HG03064 (cell line): ENCODE measurements around the gene MAPK6.
"Not testable (repeated sequence)": the region's sequence is repeated elsewhere in the genome, so short reads cannot be mapped to it uniquely, and the experiment has no call there.

Experiments used
- ATAC-seq: cut with Tn5 transposase; IDR thresholded peaks from one replicate; pipeline ENCODE4 v1.9.1; 2021; ENCODE audit warnings: low read depth; ENCODE audit not compliant: unreplicated experiment

MAPK6 gene

DNA sequence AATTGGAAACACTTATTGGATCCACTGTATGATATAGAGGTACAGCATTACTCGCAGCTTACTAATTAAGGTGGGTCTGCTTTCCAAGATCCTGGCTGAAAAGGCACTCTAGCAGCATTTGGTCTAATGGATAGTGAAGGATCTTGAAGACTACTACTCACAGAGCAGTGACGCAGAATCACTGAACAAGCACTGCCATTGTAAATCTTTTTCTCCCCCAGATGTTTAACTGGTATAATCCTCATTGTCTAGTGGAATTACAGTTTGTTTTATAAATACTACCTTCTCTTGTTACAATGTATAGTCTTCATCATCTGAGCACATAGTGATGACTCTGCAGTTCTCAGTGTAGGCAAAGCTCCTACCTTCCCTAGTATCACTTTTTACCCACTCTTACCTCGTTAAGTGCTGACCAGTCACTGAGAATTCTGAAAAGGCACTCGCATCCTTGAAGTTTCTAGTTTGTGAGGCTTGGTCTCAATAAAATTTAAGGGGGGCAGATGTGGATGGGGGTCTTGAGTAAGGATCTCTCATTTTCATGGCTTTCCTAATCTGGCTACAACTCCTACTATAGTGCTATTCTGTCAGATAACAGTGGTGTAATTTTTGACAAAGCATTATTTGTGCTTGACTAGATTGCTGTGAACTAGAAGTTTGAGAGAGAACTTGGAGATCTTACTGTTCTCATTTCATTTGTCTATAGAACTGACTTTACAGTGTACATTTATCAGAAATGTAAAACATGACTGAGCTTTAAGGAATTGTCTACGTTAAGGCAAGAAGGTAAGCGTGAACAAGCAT lies 23.2 kb downstream of the MAPK6 start:
- no peak for ATAC-seq

GRCh38 chr15:52045795-52046298 lies 26.8 kb downstream of the MAPK6 start:
- not testable (repeated sequence) for ATAC-seq

GRCh38 chr15:52046552-52046951 lies 27.5 kb downstream of the MAPK6 start:
- not testable (repeated sequence) for ATAC-seq

GRCh38 chr15:52050416-52050815 lies 31.4 kb downstream of the MAPK6 start:
- no peak for ATAC-seq

DNA sequence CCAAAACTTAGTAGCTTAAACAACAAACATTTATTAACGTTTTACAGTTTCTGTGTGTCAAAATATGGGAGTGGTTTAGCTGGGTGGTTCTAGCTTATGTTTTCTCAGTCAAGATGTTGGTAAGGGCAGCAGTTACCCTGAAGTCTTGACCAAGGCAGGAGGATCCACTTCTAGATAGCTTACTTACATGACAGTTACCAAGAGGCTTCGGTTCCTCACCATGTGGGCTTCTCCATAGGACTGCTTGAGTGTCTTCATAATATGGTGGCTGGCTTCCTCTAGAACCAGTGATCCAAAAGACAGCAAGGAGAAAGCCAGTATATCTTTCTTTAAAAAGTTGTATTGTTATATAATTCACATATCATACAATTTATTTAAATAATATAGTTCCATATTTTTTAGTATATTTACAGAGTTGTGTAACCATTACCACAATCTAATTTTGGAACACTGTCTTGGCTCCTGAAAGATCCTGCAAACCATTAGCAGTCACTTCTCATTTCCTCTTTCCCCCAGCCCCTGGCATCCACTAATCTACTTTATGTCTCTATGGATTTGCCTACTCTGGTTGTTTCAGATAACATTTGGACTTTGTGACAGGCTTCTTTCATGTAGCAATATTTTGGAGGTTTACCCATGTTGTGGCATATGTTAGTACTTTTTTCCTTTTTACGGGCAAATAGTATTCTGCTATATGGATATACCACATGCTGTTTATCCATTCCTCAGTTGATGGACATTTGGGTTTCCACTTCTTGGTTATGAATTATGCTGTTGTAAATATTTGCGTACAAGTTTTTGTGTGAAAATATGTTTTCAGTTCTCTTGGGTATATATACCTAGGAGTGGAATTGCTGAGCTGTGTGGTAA lies 33.3 kb downstream of the MAPK6 start:
- no peak for ATAC-seq

GRCh38 chr15:52054381-52054780 lies 35.4 kb downstream of the MAPK6 start:
- no peak for ATAC-seq

DNA sequence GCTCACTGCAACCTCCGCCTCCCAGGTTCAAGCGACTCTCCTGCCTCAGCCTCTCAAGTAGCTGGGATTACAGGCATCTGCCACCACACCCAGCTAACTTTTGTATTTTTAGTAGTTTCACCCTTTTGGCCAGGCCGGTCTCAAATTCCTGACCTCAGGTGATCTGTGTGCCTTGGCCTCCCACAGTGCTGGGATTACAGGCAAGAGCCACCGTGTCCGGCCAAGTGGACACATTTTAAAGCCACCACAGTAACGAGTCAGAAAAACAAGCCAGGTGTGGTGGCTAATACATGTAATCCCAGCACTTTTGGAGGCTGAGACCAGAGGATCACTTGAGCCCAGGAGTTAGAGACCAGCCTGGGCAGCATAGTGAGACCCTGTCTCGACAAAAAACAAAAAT lies 35.8 kb downstream of the MAPK6 start:
- ATAC-seq, result not testable (repeated sequence)

DNA sequence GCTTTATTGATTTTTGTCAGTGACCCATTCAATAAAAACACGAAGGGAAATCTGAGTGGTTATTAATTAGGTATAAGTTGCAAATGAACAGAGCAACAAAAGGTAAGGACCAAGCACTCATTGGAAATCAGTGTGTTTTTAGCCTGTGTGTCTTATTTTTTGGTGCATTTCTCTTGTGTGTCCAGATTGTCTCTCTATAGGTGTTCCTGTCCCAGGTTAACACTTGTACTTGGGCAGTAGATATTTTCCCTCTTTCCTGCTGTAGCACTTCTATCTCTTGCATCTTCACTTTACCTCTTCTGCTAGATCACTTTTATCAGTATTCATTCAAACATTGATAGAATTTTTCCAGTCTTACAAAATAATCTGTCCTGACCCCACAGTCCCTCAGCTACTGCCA lies 37.0 kb downstream of the MAPK6 start:
- no peak for ATAC-seq

GRCh38 chr15:52056496-52056895 lies 37.5 kb downstream of the MAPK6 start:
- ATAC-seq, result no peak

- ATAC-seq, result no peak
These were observed 39.0 kb downstream of the MAPK6 start for GRCh38 chr15:52057996-52058395.

DNA sequence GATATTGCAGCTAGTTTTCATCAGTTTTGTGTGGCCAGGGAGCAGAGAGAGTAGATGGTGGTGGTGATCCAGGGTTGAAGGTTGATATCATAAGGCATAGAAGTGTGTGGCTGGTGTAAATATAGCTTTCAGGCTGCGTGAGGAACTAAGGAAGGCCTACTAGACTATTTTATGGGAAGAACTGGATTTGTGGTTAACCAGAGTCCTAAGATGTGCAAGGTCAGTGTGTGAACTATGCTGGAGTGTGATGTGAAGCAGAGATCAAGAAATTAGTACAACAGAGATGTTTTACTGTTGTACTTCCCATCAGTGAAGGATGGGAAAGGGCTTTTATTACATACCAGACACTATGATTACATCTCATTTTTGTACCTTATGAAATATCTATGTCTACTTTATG lies 41.5 kb downstream of the MAPK6 start:
- ATAC-seq, result no peak

DNA sequence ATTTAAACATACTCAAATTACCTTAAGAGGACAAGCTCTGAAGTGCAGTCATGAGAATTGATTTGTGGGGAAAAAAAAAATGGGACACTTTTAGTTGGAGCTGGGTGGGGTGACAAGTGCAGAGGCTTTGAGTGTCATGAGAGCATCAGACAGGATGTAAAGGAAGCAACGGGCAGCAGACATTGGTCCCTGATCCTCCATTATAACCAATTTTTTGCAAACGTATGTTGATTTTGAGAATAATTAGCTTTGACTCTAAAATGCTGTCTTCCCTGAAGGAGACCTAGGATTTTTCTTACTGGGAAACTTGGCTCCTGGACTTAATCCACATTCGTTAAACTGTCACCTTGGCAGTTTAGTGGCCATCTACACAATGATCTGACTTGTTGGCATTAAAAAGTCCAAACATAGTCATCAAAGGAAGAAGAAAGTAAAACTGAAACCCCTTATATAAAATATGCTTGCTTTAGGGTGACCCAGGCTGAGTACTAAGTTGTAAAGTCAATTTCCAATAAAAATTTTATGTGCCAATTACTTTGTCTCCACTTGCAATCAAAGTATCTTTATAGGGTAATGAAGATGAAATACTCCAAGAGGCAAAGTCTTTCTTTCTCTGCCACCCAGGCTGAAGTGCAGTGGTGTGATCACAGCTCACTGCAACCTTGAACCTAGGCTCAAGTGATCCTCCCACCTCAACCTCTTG lies 48.0 kb downstream of the MAPK6 start:
- no peak for ATAC-seq

DNA sequence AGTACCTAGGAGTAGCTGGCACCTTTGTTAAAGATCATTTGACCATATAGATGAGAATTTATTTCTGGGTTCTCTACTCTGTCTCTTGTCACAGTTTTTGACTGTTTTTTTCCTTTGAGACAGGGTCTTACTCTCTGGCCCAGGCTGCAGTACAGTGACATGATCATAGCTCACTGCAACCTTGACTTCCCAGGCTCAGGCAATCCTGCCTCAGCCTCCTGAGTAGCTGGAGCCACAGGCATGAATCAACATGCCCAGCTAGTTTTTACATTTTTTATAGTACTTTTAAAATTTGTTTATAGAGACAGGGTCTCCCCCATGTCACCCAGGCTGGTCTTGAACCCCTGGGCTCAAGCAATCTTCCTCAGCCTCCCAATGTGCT lies 48.5 kb downstream of the MAPK6 start:
- no peak for ATAC-seq

DNA sequence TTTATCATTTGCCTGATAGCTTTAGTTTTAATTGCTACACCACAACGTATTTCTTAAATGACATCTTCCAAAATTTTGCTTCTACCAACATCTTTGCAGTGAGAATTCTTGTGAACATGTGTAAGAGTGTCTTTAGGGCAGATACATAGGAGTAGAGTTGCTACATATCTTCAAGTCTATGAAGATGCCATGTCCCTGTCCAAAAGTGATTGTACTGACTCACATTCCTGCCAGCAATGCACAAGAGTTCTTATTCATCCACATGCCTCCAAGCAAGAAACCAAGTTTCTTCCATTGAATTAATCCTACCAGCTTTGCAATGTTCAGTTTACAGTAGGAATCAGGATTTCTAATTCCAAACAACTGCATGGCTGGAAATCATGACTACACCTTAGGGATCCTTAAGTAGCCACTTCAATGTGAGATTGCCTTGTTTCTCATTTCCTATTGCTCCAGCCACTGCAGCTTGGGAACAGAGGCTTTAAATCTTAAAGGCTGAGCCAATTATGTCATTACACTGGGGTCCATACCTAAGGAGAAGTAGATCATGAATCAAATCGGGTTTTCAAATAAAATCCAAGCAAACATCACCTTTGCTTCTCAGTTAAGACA lies 49.1 kb downstream of the MAPK6 start:
- ATAC-seq, result no peak

DNA sequence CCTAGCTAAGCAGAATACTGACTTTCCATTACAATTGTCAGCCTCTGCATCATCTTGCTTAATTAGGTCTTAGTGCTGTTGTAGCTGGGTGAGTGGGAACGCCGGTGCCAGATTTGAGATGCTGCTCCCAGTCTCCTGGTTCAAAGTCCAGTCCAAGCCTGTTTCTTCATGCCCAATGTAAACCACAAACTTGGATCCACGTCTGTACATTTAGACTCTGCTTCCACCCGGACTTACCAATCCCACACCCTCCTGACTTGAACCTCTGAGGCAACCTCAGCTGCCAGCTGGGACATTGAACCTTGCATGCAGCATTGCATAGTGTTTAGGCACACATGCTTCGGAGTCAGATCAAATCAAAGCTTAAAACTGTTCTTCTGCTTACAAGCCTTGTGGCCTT lies 50.5 kb downstream of the MAPK6 start:
- ATAC-seq, result no peak

GRCh38 chr15:52071570-52071969 lies 52.6 kb downstream of the MAPK6 start:
- ATAC-seq, result no peak

- ATAC-seq, result no peak
These were observed 58.1 kb downstream of the MAPK6 start for GRCh38 chr15:52076889-52077781.

- no peak for ATAC-seq
These were observed 59.3 kb downstream of the MAPK6 start for GRCh38 chr15:52078197-52078875.
